Activated effector memory CD4-positive, alpha-beta T cell treated with anti-CD3 and anti-CD28 coated beads, Interleukin-2, amount 50 U/mL, for 16 hours (primary cell): ENCODE measurements around the gene ADAMTS2.

Experiments used
- DNase-seq: peaks from one replicate; pipeline ENCODE4 v3.0.0-alpha.2; 2020

ADAMTS2 gene

GRCh38 chr5:179311091-179311470 lies 34.2 kb downstream of the ADAMTS2 start:
- DNase-seq, result peak; percentile 39

- DNase-seq, result peak; percentile 49
Measured at GRCh38 chr5:179310439-179311090, 34.7 kb downstream of the ADAMTS2 start.

GRCh38 chr5:179309751-179310320 lies 35.4 kb downstream of the ADAMTS2 start:
- no peak for DNase-seq

- no peak for DNase-seq
Measured at GRCh38 chr5:179309383-179309670, 35.9 kb downstream of the ADAMTS2 start.

GRCh38 chr5:179308563-179309382 lies 36.5 kb downstream of the ADAMTS2 start:
- no peak for DNase-seq

GRCh38 chr5:179307931-179308471 lies 37.3 kb downstream of the ADAMTS2 start:
- DNase-seq, result no peak

GRCh38 chr5:179307013-179307800 lies 38.1 kb downstream of the ADAMTS2 start:
- DNase-seq, result peak; percentile 33

GRCh38 chr5:179306191-179307012 lies 38.9 kb downstream of the ADAMTS2 start:
- DNase-seq, result peak; percentile 41

GRCh38 chr5:179304871-179305270 lies 40.4 kb downstream of the ADAMTS2 start:
- DNase-seq, result no peak

GRCh38 chr5:179304466-179304865 lies 40.8 kb downstream of the ADAMTS2 start:
- no peak for DNase-seq

GRCh38 chr5:179303451-179304200 lies 41.6 kb downstream of the ADAMTS2 start:
- DNase-seq, result no peak

- DNase-seq, result no peak
Measured at GRCh38 chr5:179302499-179303185, 42.6 kb downstream of the ADAMTS2 start.

- DNase-seq, result no peak
Measured at GRCh38 chr5:179301796-179302195, 43.5 kb downstream of the ADAMTS2 start.

- no peak for DNase-seq
Measured at GRCh38 chr5:179301376-179301775, 43.9 kb downstream of the ADAMTS2 start.

GRCh38 chr5:179300581-179301180 lies 44.6 kb downstream of the ADAMTS2 start:
- DNase-seq, result no peak

GRCh38 chr5:179298181-179298993 lies 46.9 kb downstream of the ADAMTS2 start:
- DNase-seq, result no peak

GRCh38 chr5:179297486-179298180 lies 47.6 kb downstream of the ADAMTS2 start:
- DNase-seq, result peak; percentile 43

GRCh38 chr5:179297026-179297425 lies 48.2 kb downstream of the ADAMTS2 start:
- DNase-seq, result no peak
